Myocyte (in vitro differentiated cells): ENCODE results near the gene HSDL1. TPM values are rescaled to one million over a fixed set of nuclear protein-coding genes. Genes with fewer than 3 reads are reported as not detected.
"Not testable (repeated sequence)": the region's sequence is repeated elsewhere in the genome, so short reads cannot be mapped to it uniquely, and the experiment has no call there.

Source experiments
- DNase-seq: peaks from one replicate; pipeline ENCODE4 v3.0.0-alpha.2; 2012; ENCODE audit warnings: low read depth
- total RNA-seq: library from RNA; depleted of rRNA; stranded (reverse); fragments of >200 nt; gene quantifications from 2 replicates; pipeline ENCODE4 v1.2.3, GENCODE V29; 2014

The HSDL1 gene
- total RNA-seq, 1 donor from 2014 or later, result 31.8 TPM

- no peak for DNase-seq
Observed at GRCh38 chr16:84139628-84140258, 5.2 kb downstream of the HSDL1 start.

DNA sequence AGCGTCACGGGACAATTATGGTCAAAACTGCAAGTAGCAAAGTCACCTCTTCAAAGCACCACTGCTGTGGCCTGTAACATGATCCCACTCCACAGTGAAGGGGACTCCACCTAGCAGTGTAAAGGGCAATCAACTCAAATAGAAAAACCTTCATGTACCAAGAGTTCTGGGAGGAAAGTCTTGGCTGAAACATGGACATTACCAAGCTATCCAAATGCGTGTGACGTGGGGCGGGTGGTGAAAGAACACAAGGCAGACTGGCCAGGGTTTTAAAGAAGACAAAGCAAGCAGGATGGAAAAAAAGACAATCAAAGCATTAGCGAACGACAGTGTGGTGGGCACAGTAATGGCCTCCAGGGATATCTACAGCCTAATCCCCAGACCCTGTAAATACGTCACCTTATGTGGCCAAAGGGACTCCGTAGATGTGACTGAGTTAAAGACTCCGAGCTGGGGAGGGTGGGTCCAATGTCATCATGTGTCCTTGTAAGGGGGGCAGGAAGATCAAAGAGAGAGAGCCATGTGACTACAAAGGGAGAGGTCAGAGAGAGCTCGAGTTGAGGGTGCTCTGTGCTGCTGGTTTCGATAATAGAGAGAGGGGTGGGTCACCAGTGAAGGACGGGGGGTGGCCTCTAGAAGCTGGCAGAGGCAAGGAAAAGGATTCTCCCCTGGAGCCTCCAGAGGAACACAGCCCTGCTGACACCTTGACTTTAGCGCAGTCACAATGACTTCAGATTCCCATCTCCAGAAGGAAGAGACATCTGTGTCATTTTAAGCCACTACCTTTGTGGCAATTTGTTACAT lies 6.0 kb downstream of the HSDL1 start:
- DNase-seq, result peak; percentile 36

DNA sequence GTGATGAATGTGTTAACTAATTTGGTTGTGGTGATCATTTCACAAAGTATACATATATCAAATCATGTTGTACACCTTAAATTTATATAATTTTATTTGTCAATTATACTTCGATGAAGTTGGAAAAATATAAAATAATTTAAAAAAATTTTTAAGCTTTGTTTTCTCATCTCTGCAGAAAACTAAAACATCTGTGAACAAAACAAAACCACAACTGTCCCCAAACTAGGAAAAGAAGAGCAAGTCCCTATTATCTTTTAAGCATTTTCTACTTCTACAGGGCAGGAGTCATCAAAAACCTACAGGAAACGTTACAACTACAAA lies 6.5 kb downstream of the HSDL1 start:
- no peak for DNase-seq

GRCh38 chr16:84137769-84138357 lies 7.1 kb downstream of the HSDL1 start:
- no peak for DNase-seq

GRCh38 chr16:84137287-84137686 lies 7.7 kb downstream of the HSDL1 start:
- no peak for DNase-seq

DNA sequence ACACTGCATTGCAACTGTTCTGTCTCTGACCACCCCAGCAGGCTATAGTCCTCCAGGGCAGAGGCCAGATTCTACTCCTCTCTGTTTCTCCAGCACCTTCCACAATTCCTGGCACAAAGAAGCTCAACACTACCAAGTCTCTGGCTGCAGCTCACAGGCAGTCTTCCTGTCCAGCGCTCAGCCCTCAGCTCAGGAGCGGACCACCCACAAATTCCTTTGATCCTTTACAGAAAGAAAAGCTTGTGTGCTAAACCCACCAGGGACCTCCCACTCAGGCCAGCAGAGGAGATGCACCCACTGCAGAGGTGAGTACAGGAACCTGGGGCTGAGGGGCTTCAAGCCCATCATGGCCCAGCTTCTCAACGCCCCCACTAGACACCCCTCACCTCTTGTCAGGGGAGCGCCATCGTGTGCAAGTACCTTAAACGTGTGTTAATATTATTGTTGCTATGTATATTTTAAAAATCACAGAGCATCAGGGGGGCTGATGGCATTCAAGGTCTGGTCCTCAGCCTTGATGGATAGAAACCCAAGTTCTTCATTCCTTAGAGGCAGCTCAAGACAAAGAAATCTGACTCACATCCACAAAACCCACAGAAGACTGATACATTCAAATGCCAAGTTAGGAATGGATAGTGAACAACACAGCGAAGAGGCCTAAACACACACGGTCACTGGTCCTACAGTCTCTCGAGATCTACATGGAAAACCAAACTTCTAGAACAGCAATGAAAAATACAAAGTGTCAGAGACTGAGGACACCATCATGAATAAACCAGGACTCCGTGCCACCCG lies 8.4 kb downstream of the HSDL1 start:
- no peak for DNase-seq

DNA sequence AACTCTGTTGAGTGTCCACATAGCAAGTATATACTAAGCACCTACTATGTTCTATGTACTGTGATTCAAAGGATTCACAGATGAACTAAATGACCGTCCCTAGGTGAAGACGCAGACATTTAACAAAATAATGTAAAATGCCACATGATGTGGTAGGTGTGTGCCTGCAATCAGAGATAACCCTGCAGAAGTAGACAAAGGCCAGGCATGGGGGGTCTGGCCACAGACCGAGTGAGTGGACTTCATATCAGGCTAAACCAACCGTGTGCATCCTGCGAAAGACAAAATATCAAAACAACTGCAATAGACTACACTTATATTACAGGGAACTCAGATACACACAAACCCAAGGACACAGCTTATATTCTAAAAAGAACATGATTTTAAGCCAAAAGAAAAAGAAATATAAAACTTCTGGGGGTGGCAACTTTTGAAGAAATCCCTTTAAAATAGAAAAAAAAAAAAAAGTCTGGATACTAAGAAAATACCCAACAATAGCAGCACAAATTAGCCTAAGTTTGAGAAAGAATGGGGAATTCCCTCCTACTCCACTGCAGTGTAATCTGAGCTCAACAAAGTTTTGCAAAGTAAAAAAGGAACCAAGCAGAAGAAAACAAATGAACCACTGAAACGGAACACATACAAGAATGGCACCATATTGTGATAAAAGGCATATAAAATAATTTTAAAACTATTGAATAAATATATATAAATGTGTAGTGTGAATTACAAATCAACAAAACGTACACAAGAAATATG lies 12.3 kb downstream of the HSDL1 start:
- DNase-seq, result no peak

DNA sequence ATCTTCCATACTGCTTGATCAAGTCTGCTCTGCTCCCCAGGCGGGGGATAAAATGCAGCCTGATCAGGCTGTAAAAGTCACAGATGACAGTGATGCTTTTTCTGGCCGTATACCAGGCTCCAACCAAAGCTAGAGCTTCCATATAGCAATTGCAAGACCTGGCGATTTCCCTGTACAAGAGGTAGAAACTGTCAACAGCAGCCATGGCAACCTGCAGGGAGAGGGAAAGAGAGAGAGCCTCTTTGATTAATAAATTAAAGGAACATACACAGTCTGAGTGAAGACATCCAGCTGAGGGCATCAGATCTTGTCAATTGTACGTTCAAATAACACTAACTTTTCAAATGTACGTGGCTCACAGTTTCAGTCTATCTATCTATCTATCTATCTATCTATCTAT lies 13.9 kb downstream of the HSDL1 start:
- no peak for DNase-seq

DNA sequence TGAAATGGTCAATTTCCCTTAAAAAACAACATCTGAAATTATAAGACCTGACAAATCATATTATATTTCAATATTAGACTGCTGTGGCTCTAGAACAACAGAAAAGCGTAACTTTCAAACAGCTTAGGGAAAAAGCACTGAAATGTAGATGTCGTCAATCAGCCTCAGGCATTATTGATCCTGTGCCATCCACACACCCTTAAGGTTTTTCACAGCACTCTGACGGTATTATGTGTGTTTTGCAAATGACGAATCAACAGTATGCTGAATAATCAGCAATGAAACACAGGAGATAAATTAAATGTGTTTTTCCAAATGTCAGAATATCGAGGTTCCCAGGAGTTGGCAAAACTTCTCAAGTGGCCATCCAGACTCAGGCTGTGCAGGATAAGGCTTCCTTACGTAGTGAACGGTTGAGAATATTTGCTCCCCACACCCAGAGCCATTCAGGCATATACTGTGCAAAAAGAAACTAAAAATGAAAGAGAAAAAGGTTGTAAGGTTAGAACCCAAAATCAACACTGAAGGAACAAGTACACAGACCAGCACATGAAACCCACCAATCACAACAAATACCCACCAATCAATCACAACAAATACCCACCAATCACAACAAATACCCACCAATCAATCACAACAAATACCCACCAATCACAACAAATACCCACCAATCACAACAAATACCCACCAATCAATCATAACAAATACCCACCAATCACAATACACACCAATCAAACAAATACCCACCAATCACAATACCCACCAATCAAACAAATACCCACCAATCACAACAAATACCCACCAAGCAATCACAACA lies 20.5 kb downstream of the HSDL1 start:
- DNase-seq, result no peak

GRCh38 chr16:84121007-84121406 lies 24.0 kb downstream of the HSDL1 start:
- DNase-seq, result no peak

- no peak for DNase-seq
Observed at GRCh38 chr16:84120023-84120422, 25.0 kb downstream of the HSDL1 start.

GRCh38 chr16:84119368-84119767 lies 25.6 kb downstream of the HSDL1 start:
- DNase-seq, result no peak

- not testable (repeated sequence) for DNase-seq
Observed at GRCh38 chr16:84118315-84118714, 26.7 kb downstream of the HSDL1 start.

GRCh38 chr16:84117494-84117843 lies 27.5 kb downstream of the HSDL1 start:
- no peak for DNase-seq

DNA sequence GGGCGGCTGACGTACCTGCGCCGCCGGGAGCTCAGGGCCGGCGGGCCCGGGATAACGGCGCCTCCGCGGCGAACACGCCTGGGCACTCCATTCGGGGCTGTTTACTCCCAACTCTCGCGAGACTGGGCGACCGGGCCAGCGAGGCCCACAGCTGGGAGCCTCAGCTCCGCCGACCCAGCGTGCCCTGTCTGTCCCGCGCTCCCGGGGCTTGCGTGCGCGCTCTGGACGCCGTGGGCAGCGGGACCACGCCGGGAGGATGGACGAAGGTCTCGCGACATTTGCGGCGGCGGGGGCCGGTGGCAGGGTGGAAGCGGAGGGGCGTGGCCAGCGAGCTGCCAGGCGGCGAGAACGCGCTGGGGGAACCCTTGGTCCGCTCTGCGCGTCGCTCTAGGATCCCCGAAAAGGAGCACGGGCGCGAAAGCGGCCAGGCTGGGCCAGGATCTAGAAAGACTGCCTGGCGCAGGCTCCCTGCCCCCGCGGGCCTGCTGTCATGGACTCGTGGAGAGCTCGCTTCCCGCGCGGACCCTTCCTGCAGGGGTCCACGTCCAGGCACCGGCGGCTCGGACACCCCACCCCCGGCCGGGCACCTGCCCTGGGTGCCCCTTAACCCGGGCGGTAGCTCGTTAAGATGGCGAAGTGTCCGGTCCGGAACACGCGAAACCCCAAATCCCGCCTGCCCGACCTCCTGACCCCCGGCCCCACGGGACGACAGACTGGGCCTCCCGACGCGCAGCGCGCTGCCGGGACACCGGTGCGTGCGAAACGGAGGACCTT lies 28.1 kb downstream of the HSDL1 start, which contains the start of gene MBTPS1:
TSS of gene MBTPS1 (minus strand) at position 223 of the 774 bp plus-strand sequence. CDS start 15,159 bp downstream, outside the sequence.
- peak; percentile 99 for DNase-seq

DNA sequence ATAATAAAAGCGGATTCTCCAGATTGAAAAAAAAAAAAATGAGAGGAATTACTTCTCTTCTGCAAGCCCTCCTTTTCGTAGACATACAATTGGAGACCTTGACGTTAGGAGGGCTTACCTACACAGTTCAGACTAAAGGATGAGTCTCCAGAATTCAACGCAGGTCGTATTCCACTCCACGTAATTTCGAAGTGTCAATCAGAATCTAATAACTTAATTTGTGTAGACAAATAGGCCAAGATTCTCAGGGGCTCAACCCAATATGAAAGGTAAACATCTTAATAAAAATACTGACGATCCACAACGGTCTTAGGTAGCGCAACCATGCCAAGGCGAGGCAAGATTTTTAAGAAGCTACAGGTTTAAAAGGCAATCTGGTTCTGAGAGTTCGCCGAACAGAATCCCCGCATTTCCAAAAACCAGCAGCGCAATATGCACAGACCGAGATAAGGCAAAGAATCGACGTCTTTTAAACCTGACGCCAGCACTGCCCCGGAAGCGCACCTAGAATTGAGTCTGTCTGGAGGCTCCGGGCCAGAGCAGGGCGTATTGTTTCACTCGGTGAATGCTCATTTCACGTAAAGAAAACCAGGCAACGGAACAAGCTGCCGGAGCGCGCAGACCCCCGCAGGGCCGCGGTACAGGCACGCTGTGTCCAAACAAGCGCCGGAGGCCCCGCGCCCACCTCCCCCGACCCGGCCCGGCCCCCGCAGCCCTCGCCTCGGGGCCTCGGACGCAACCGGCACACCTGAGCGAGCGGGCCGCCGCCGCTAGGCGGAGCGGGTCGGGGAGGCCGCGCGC lies 28.9 kb downstream of the HSDL1 start:
- no peak for DNase-seq

DNA sequence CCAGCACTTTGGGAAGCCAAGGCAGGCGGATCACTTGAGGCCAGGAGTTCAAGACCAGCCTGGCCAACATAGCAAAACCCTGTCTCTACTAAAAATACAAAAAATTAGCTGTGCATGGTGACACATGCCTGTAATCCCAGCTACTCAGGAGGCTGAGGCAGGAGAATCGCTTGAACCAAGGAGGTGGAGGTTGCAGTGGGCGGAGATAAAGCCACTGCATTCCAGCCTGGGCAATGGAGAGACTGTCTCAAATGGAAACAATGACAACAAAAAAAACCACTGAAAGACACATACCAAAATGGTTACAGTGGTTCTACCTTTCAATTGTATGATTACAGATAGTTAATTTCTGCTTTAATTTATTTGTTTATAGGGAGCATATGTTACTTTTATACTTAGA lies 33.0 kb downstream of the HSDL1 start:
- DNase-seq, result not testable (repeated sequence)

GRCh38 chr16:84111525-84111924 lies 33.5 kb downstream of the HSDL1 start:
- DNase-seq, result no peak

DNA sequence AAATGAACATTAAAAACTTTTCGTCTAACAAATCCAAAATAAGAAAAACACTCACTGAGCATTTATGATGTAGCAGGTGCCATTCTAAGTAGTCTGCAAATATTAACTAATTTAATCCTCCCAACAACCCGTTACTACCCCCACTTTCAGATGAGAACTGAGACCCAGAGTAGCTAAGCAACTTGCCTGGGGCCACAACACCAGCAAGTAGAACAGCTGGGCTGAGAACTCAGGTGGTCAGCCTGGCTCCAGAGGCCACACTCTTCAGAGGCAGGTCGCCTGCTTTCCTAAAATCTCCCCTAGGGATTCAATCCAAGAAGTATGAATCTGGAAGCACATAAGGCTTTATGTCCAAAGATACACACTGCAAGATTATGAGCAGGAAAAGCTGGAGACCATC lies 34.5 kb downstream of the HSDL1 start:
- DNase-seq, result no peak
